NCI-H82 treated with DMSO at 0.1 percent for 48 hours (cell line): Measurements from ENCODE around the gene RPS29.
A peak's percentile ranks its signal among the peaks of the same experiment; 100 is the strongest.
"Not testable (repeated sequence)": the region's sequence is repeated elsewhere in the genome, so short reads cannot be mapped to it uniquely, and the experiment has no call there.

Experiments
- DNase-seq: peaks from one replicate; lab custom pipeline; 2025; ENCODE audit not compliant: unreplicated experiment; lab: John Stamatoyannopoulos, UW

Gene RPS29

DNA sequence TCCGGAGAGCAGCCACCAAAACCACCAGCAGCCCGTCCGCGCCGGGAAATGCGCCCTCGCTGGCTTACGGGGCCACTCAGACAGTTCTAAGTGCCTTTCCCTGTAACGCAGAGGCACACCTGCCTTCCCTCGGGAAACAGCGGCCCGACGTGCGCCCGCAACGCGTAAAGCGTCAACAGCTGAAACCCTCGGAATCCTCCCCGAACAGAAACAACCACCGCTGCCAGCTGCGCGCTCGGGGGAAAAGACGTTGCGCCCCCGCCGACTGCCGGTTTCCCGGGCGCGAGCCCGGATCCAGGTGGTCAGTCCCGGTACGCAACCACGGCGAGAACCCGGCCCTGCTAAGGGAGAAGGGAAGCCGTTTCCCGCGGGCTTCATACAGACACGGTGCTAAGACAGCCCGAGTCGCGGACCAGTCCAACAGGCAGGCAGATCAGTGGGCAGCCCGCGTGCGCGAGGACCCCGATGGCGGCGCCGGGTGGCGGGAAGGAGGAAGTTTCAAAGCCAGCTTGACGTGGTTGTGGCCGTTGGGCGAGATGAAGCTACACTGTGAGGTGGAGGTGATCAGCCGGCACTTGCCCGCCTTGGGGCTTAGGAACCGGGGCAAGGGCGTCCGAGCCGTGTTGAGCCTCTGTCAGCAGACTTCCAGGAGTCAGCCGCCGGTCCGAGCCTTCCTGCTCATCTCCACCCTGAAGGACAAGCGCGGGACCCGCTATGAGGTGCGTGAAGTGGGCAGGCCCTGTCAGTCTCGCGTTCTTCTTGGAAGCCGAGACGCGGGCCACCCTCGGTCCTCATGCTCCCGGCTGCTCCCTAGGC lies 12.5 kb upstream of the RPS29 start, which contains the start of gene LRR1:
Gene LRR1, plus strand, starts transcription at position 456 of the 816 bp plus-strand sequence. Its CDS starts 81 bp downstream, at position 537.
- DNase-seq = peak; percentile 35

- no peak for DNase-seq
Observed at GRCh38 chr14:49598189-49598484, 12.0 kb upstream of the RPS29 start.

GRCh38 chr14:49594347-49595091 lies 8.3 kb upstream of the RPS29 start:
- DNase-seq = no peak

GRCh38 chr14:49593016-49593415 lies 6.8 kb upstream of the RPS29 start:
- no peak for DNase-seq

DNA sequence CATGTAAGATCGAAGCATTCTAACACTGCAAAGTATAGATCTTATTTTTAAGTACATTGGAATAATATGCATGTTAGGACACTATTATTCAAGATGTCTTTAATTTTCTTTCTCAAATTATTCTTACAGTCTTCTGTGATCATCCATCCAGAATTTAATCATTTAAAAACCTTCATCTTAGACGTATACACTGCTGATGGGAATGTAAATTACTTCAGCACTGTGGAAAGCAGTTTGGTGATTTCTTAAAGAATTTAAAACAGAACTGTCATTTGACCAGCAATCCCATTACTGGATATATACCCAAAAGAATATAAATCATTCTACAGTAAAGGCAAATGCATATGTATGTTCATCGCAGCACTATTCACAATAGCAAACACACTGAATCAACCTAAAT lies 3.2 kb upstream of the RPS29 start:
- DNase-seq = no peak

DNA sequence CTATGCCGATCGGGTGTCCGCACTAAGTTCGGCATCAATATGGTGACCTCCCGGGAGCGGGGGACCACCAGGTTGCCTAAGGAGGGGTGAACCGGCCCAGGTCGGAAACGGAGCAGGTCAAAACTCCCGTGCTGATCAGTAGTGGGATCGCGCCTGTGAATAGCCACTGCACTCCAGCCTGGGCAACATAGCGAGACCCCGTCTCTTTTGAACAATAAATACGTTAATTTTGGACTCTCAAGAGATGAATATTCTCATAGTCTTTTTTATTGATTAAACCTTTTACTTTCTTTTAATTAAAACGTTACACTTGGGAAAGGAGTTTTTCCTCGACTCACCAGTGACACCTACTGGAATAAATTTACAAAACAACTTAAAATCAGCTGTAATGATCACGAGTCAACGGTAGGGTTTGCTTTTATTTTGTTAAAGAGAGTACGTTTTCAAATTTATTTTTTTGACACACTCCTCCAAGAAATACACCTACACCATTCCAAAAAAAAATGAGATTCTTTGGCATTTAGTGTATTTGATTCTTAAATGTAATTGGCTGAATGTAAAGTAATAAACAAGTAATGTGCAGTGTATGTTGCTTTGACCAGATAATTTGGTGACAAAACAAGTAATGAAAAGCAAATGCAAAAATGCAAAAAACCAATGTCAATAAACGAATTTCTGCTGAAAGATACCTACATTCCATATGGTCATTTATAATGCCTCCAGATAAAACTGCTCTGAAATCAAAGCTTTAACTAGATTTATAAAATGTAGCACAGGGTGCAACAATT lies 687 bp upstream of the RPS29 start:
- DNase-seq = peak; percentile 36

DNA sequence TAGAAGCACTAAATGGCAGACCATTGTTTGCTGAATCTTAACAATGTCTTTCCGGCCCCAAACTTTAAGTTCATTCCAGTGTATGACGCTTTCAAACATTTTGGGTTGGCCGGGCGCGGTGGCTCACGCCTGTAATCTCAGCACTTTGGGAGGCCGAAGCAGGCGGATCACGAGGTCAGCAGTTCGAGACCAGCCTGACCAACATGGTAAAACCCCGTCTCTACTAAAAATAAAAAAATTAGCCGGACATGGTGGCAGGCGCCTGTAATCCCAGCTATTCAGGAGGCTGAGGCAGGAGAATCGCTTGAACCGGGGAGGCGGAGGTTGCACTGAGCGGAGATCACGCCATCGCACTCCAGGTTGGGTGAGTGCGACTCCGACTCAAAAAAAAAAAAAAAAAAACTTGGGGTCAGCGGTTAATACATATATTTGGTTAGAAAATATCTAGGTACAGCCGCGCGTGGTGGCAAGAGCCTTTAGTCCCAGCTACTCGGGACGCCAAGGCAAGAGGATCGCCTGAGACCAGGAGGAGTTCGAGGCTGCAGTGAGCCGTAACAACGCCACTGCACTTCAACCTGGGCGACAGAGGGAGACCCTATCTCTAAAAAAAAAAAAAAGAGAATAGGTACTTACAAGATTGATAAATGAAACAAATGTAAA lies 1.1 kb downstream of the RPS29 start:
- not testable (repeated sequence) for DNase-seq

GRCh38 chr14:49584058-49584457 lies 2.1 kb downstream of the RPS29 start:
- DNase-seq = no peak

- DNase-seq = no peak
Observed at GRCh38 chr14:49583629-49584028, 2.6 kb downstream of the RPS29 start.

- no peak for DNase-seq
Observed at GRCh38 chr14:49582113-49582977, 3.8 kb downstream of the RPS29 start.

DNA sequence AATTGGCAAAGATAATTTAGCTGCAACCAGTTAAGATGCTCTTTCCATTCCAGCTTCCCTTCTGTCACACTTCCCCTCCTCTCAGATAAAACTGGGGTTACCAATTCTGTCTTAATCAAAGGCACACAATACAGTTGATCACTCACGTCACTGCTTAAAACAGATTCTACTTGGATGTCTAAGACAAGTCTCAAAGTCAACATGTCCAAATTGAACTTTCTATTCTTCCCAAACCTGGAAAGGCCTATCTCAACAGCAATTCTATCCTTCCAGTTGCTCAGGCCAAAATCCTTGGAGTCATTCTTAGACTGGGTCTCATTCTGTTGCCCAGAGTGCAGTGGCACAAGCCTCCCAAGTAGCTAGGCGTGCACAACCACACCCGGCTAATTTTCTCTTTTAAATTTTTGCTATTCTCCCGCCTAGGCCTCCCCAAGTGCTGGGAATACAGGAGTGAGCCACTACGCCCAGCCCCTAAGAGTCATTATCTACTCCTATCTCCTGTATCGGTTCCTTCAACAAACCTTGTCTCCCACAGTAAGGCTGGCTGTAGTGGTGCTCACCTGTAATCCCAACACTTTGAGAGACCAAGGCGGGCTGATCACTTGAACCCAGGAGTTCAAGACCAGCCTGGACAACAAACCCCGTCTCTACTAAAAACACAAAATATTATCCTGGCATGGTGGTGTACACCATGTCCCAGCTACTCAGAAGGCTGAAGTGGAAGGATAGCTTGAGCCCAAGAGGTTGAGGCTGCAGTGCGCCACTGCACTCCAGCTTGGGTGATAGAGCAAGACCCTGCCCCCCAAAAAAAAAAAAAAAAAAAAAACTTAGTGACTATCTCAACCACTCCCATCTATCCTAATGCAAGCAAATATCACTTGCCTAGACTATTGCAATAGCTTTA lies 4.7 kb downstream of the RPS29 start:
- DNase-seq = no peak

GRCh38 chr14:49579841-49580240 lies 6.3 kb downstream of the RPS29 start:
- no peak for DNase-seq

DNA sequence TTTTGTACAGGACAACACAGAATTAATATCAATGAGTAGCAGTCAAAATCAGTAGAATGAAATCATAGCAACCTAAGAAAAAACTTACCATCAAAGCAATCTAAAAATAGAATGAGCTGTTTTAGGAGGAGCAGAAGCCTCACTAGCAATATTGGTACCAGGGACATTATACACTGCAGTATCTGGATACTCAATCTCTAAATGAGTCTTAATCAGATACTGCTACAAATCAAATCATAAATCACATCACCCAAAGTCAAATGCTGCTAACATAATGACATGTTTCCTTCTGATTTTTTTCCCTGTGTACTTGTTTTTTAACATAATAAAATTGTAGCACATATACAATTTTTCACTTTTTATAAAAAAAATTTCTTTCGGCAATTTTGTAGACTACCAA lies 8.0 kb downstream of the RPS29 start:
- DNase-seq = no peak

DNA sequence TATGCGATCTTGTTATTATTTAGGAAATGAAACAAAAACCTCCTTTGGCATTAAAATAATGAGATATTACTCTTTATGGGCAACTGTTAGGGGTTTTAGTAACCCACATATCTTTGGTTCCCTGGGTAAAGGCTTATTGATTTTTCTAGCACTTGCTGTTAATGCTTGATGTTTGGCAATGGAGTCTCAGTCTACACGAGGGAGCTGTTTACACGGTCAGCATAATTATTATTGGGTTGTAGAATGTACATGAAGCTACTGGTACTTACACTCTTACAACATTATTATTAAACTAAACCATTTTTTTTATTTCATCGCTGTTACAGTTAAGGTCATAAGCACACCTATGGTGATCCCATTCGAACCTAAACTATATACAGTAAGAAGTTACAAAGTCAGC lies 12.1 kb downstream of the RPS29 start:
- DNase-seq = no peak

- no peak for DNase-seq
Observed at GRCh38 chr14:49569281-49569680, 16.9 kb downstream of the RPS29 start.

DNA sequence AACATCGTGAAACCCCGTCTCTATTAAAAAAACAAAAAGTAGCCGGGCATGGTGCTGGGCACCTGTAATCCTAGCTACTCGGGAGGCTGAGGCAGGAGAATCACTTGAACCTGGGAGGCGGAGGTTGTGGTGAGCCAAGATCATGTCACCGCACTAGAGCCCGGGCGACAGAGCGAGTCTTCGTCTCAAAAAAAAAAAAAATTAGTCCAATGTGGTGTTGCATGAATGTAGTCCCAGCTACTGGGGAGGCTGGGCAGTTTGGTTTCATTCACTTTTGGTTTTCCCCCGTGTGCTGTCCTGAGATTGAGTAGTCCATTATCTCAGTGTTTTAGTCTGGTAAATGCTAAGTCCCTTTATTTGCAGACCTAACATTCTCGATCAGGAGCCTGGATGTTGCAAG lies 19.5 kb downstream of the RPS29 start:
- no peak for DNase-seq

DNA sequence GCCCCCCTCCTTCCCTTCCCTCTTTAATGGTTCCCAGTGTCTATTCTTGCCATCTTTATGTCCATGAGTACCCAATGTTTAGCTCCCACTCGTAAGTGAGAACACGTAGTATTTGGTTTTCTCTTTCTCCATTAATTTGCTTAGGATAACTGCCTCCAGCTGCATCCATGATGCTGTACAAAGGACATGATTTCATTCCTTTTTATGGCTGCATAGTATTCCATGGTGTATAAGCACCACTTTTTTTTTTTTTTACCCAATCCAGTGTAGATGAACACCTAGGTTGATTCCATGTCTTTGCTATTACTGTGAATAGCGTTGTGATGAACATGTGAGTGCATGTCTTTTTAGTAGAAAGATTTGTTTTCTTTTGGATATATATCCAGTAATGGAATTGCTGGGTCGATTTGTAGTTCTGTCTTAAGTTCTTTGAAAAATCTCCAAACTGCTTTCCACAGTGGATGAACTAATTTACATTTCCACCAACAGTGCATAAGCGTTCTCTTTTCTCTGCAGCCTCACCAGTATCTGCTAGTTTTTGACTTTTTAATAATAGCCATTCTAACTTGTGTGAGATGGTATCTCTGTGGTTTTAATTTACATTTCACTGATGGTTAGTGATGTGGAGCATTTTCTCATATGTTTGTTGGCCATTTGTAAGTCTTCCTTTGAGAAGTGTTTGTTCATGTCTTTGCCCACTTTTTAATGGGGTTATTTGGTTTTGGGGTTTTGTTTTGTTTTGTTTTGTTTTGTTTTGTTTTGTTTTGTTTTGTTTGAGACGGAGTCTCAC lies 26.0 kb downstream of the RPS29 start:
- no peak for DNase-seq

DNA sequence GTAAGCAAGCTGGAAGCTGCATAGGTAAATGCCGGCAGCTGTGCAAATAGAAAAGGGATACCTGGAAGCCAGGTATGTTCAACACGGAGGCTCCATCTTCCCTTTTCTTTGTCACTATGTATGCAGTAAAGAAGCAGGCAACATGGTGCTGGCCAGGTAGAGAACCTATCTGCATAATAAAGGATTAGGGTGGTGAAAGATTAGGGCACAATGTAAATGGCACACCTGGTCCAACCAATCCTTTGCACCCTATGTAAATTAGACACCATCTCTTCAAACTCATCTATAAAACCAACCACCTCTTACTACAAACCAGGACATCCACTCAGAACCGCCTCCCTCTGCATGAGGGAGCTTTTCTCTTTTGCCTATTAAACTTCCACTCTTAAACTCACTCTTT lies 32.3 kb downstream of the RPS29 start:
- no peak for DNase-seq
